Measurements from ENCODE around the gene GUCY1A2.

GUCY1A2 gene

DNA sequence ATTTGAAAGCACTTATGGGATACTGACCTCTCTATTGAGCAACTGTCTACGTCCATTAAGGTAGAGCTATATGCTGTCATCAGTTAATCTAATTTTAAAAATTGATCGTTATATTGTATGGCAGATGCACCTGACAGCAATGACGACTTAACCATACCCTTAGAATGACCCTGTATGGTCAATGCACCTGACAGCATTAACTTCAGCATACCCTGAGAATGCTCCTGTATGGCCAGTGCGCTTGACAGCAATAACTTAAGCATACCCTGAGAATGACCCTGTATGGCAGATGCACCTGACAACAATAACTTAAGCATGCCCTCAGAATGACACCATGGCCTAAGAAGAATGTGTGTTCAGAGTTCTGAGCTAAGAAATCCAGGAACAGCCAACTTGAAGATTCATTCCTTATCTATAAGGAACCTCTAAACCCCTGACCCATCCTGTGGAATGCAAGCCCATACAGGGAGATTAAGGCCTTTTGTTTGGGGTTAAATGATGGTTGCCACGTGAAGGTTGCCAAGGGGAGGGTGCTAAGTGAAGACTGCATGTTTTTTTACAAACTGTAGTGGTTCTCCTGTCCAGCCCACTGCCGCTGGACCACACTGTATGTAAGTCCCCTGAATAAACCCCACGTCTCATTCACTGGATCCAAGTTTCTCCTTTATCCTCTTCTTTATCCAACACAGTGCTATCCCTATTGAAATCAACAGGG lies 138.3 kb downstream of the GUCY1A2 start:
- H3K4me3 ChIP-seq (ENCODE audit: low read length): no peak overlapping the region
- no peak overlapping the region for H3K9ac ChIP-seq (ENCODE audit: low read length)
- DNase-seq (ENCODE audit: low read depth): no peak
- H3K27me3 ChIP-seq (replicated peaks; ENCODE audit: control insufficient read depth, insufficient read depth, low read length): no peaks in the 10 kb centered on the region
- no peaks in the 10 kb centered on the region for H3K9me3 ChIP-seq (ENCODE audit: control insufficient read depth, low read length)
- H3K4me1 ChIP-seq (ENCODE audit: control insufficient read depth, insufficient read depth, low read length): peaks cover 4% of the 10 kb centered on the region
- no peaks in the 10 kb centered on the region for H3K36me3 ChIP-seq (ENCODE audit: control insufficient read depth, insufficient read depth, low read length, severe bottlenecking)

- no peak overlapping the region for H3K4me3 ChIP-seq (ENCODE audit: low read length)
- H3K36me3 ChIP-seq (ENCODE audit: control insufficient read depth, insufficient read depth, low read length, severe bottlenecking): no peaks in the 10 kb centered on the region
These were observed 139.2 kb downstream of the GUCY1A2 start for GRCh38 chr11:106879029-106879428.

DNA sequence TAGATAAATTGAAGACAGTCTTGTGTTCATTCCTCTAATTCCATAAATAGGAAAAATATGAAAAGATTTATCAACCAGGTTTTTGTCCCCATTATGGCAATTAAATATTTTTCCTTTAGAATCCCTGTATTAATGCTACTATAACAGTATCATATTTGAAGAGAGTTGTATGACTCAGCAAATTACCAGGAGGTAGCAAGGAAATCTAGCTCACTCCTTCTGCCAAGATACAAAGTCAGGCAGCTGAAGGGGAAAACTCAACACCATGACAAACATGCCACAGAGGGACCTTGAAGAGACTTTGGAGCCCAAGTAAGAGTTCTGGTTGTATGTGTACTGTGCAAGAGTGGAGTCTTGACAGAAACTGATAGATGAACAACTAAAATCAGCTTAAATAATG lies 143.3 kb downstream of the GUCY1A2 start:
- Histone ChIP-seq H3K9me3 (ENCODE audit: control insufficient read depth, low read length) (no peaks in the 10 kb centered on the region), H3K36me3 (ENCODE audit: control insufficient read depth, insufficient read depth, low read length, severe bottlenecking) (no peaks in the 10 kb centered on the region)
- peak; percentile 62 for DNase-seq (ENCODE audit: low read depth)

More at GRCh38 chr11:106879029-106879428, 139.2 kb downstream of the GUCY1A2 start:
- Histone ChIP-seq H3K27me3 (replicated peaks; ENCODE audit: control insufficient read depth, insufficient read depth, low read length) (no peaks in the 10 kb centered on the region), H3K9me3 (ENCODE audit: control insufficient read depth, low read length) (no peaks in the 10 kb centered on the region), H3K9ac (ENCODE audit: low read length) (no peak overlapping the region), H3K4me1 (ENCODE audit: control insufficient read depth, insufficient read depth, low read length) (peaks cover 6% of the 10 kb centered on the region)
- DNase-seq (ENCODE audit: low read depth): no peak

DNA sequence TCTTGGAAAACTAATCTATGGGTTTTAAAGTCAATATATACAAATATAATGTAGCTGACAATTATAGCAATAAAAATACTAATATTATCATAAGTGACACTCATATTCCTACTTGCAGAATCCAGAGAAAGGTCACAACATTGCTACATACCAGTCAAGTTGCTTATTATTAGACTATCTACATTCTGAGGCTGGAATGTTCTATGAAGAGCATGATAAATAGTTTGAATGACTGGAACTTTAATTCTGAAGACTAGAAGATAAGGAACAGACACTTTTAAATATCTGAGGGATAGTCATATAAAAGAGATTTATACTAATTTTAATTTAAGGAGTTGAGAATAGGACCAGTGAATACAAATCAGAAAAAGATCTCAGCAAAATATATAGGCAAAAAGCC lies 146.0 kb downstream of the GUCY1A2 start:
- peak; percentile 1 for DNase-seq (ENCODE audit: low read depth)
- no peak overlapping the region for H3K9ac ChIP-seq (ENCODE audit: low read length)
- H3K36me3 ChIP-seq (ENCODE audit: control insufficient read depth, insufficient read depth, low read length, severe bottlenecking): no peaks in the 10 kb centered on the region
- H3K27me3 ChIP-seq (replicated peaks; ENCODE audit: control insufficient read depth, insufficient read depth, low read length): no peaks in the 10 kb centered on the region
- no peak overlapping the region for H3K4me3 ChIP-seq (ENCODE audit: low read length)
- peaks cover 6% of the 10 kb centered on the region for H3K4me1 ChIP-seq (ENCODE audit: control insufficient read depth, insufficient read depth, low read length)
- H3K9me3 ChIP-seq (ENCODE audit: control insufficient read depth, low read length): no peaks in the 10 kb centered on the region

More for the DNA sequence above, 143.3 kb downstream of the GUCY1A2 start:
- Histone ChIP-seq H3K4me1 (ENCODE audit: control insufficient read depth, insufficient read depth, low read length) (peaks cover 6% of the 10 kb centered on the region), H3K4me3 (ENCODE audit: low read length) (no peak overlapping the region), H3K9ac (ENCODE audit: low read length) (no peak overlapping the region), H3K27me3 (replicated peaks; ENCODE audit: control insufficient read depth, insufficient read depth, low read length) (no peaks in the 10 kb centered on the region)

- Histone ChIP-seq H3K4me3 (ENCODE audit: low read length) (no peak overlapping the region), H3K9me3 (ENCODE audit: control insufficient read depth, low read length) (peaks cover under 1% of the 10 kb centered on the region), H3K4me1 (ENCODE audit: control insufficient read depth, insufficient read depth, low read length) (no peaks in the 10 kb centered on the region), H3K27me3 (replicated peaks; ENCODE audit: control insufficient read depth, insufficient read depth, low read length) (no peaks in the 10 kb centered on the region), H3K36me3 (ENCODE audit: control insufficient read depth, insufficient read depth, low read length, severe bottlenecking) (no peaks in the 10 kb centered on the region), H3K9ac (ENCODE audit: low read length) (no peak overlapping the region)
- no peak for DNase-seq (ENCODE audit: low read depth)
These were observed 160.1 kb downstream of the GUCY1A2 start for GRCh38 chr11:106858200-106858599.

DNA sequence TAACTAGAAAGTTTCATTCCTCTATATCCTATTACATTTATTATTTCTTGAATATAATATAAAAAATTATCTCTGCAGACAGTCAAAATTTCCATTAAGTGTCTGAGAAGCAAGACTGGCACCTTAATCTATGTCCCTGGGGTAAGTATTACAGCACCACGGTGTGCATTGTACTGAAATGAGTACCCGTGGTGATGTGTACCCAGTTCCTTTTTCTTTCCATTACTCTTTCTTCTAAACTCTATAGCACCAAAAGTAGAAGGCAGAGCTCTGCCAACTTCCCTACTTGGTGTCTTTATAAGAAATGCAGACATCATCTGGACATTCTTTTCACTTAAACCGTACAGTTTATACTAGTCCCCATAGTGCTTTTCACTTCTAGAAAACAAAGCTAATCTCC lies 161.7 kb downstream of the GUCY1A2 start:
- no peaks in the 10 kb centered on the region for H3K4me1 ChIP-seq (ENCODE audit: control insufficient read depth, insufficient read depth, low read length)
- H3K9me3 ChIP-seq (ENCODE audit: control insufficient read depth, low read length): peaks cover 9% of the 10 kb centered on the region
- H3K4me3 ChIP-seq (ENCODE audit: low read length): no peak overlapping the region
- no peak overlapping the region for H3K9ac ChIP-seq (ENCODE audit: low read length)
- H3K36me3 ChIP-seq (ENCODE audit: control insufficient read depth, insufficient read depth, low read length, severe bottlenecking): no peaks in the 10 kb centered on the region
- H3K27me3 ChIP-seq (replicated peaks; ENCODE audit: control insufficient read depth, insufficient read depth, low read length): no peaks in the 10 kb centered on the region
- DNase-seq (ENCODE audit: low read depth): no peak

DNA sequence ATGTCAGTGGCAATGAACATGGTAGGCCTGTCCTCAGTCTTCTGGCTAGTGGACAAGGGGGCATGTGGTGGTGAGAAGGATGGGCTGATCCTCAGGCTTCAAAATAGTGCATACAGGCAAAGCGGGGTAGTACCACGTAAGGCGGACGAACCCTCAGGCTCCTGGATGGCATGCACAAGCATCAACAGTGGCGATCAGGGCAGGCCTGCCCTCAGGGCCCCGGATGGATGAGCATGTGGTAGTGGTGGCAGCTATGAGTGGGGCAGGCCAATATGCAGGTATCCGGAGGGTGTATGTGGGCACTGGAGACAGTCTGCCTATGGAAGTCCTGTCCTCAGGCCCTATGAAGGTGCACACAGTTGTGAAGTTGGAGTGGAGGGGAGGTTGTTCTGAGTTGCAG lies 163.8 kb downstream of the GUCY1A2 start:
- H3K36me3 ChIP-seq (ENCODE audit: control insufficient read depth, insufficient read depth, low read length, severe bottlenecking): no peaks in the 10 kb centered on the region
- no peak overlapping the region for H3K4me3 ChIP-seq (ENCODE audit: low read length)
- no peak for DNase-seq (ENCODE audit: low read depth)
- H3K4me1 ChIP-seq (ENCODE audit: control insufficient read depth, insufficient read depth, low read length): no peaks in the 10 kb centered on the region
- H3K27me3 ChIP-seq (replicated peaks; ENCODE audit: control insufficient read depth, insufficient read depth, low read length): no peaks in the 10 kb centered on the region
- H3K9ac ChIP-seq (ENCODE audit: low read length): no peak overlapping the region
- peaks cover 9% of the 10 kb centered on the region for H3K9me3 ChIP-seq (ENCODE audit: control insufficient read depth, low read length)

- no peak overlapping the region for H3K4me3 ChIP-seq (ENCODE audit: low read length)
- no peak for DNase-seq (ENCODE audit: low read depth)
- no peak overlapping the region for H3K9ac ChIP-seq (ENCODE audit: low read length)
These were observed 164.3 kb downstream of the GUCY1A2 start for GRCh38 chr11:106853850-106854401.

GRCh38 chr11:106852779-106853178 lies 165.5 kb downstream of the GUCY1A2 start:
- no peak for DNase-seq (ENCODE audit: low read depth)
- Histone ChIP-seq H3K27me3 (replicated peaks; ENCODE audit: control insufficient read depth, insufficient read depth, low read length) (no peaks in the 10 kb centered on the region), H3K36me3 (ENCODE audit: control insufficient read depth, insufficient read depth, low read length, severe bottlenecking) (no peaks in the 10 kb centered on the region), H3K4me3 (ENCODE audit: low read length) (no peak overlapping the region), H3K4me1 (ENCODE audit: control insufficient read depth, insufficient read depth, low read length) (no peaks in the 10 kb centered on the region), H3K9me3 (ENCODE audit: control insufficient read depth, low read length) (peaks cover 9% of the 10 kb centered on the region), H3K9ac (ENCODE audit: low read length) (no peak overlapping the region)

More at GRCh38 chr11:106853850-106854401, 164.3 kb downstream of the GUCY1A2 start:
- Histone ChIP-seq H3K9me3 (ENCODE audit: control insufficient read depth, low read length) (peaks cover 9% of the 10 kb centered on the region), H3K27me3 (replicated peaks; ENCODE audit: control insufficient read depth, insufficient read depth, low read length) (no peaks in the 10 kb centered on the region), H3K4me1 (ENCODE audit: control insufficient read depth, insufficient read depth, low read length) (no peaks in the 10 kb centered on the region), H3K36me3 (ENCODE audit: control insufficient read depth, insufficient read depth, low read length, severe bottlenecking) (no peaks in the 10 kb centered on the region)

- no peaks in the 10 kb centered on the region for H3K36me3 ChIP-seq (ENCODE audit: control insufficient read depth, insufficient read depth, low read length, severe bottlenecking)
- H3K9ac ChIP-seq (ENCODE audit: low read length): no peak overlapping the region
- H3K4me1 ChIP-seq (ENCODE audit: control insufficient read depth, insufficient read depth, low read length): no peaks in the 10 kb centered on the region
- no peaks in the 10 kb centered on the region for H3K27me3 ChIP-seq (replicated peaks; ENCODE audit: control insufficient read depth, insufficient read depth, low read length)
- no peak for DNase-seq (ENCODE audit: low read depth)
- H3K9me3 ChIP-seq (ENCODE audit: control insufficient read depth, low read length): peaks cover 9% of the 10 kb centered on the region
- H3K4me3 ChIP-seq (ENCODE audit: low read length): no peak overlapping the region
These were observed 169.8 kb downstream of the GUCY1A2 start for GRCh38 chr11:106848526-106848925.

DNA sequence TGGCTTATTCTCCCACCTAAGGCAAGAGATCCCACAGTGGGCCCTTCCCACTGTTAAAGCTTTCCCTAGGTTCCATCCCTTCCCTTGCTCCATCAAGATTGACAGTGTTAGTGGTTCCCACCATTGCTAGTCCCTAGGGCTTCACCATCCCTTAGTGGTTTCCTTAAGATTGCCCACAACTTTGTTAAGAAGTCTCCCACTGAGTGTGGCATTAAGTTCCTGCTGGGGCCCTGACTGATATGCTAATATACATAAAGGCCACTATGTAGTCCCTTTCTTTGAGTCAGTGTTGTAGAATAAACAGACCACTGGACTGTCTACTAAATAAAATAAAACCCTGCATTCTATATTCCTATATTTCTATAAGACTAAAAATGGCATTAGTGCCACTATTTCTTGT lies 176.1 kb downstream of the GUCY1A2 start:
- Histone ChIP-seq H3K4me1 (ENCODE audit: control insufficient read depth, insufficient read depth, low read length) (no peaks in the 10 kb centered on the region), H3K36me3 (ENCODE audit: control insufficient read depth, insufficient read depth, low read length, severe bottlenecking) (no peaks in the 10 kb centered on the region), H3K9me3 (ENCODE audit: control insufficient read depth, low read length) (no peaks in the 10 kb centered on the region), H3K9ac (ENCODE audit: low read length) (no peak overlapping the region), H3K4me3 (ENCODE audit: low read length) (no peak overlapping the region), H3K27me3 (replicated peaks; ENCODE audit: control insufficient read depth, insufficient read depth, low read length) (no peaks in the 10 kb centered on the region)
- no peak for DNase-seq (ENCODE audit: low read depth)

Measured in adipocyte (in vitro differentiated cells).